Subcutaneous adipose tissue (tissue), 4 donors: ENCODE results near the gene FMNL3. TPM values are rescaled to one million over a fixed set of nuclear protein-coding genes. Genes with fewer than 3 reads are reported as not detected.

ENCODE experiments used
- small RNA-seq: library from RNA; depleted of rRNA; stranded (forward); fragments of <200 nt; gene quantifications from one replicate; pipeline ENCODE3, GENCODE V24; 2016
- total RNA-seq, 4 donors: library from RNA; depleted of rRNA; stranded (reverse); fragments of >200 nt; gene quantifications; one replicate each; pipeline ENCODE4 v1.1.0, GENCODE V29; 2016
- TF ChIP-seq, protein P1 (sequence below): fragments of 450-650 bp; IDR thresholded peaks from one replicate; pipeline ENCODE4 v1.5.1; 2016; ENCODE audit warnings: low read depth, mild to moderate bottlenecking, control low read depth, antibody characterized with exemption, moderate library complexity

The FMNL3 gene
- total RNA-seq, 4 donors from 2014 or later, result 8.2 to 19.6 (median 14.0) TPM

- TF ChIP-seq, protein P1, sequence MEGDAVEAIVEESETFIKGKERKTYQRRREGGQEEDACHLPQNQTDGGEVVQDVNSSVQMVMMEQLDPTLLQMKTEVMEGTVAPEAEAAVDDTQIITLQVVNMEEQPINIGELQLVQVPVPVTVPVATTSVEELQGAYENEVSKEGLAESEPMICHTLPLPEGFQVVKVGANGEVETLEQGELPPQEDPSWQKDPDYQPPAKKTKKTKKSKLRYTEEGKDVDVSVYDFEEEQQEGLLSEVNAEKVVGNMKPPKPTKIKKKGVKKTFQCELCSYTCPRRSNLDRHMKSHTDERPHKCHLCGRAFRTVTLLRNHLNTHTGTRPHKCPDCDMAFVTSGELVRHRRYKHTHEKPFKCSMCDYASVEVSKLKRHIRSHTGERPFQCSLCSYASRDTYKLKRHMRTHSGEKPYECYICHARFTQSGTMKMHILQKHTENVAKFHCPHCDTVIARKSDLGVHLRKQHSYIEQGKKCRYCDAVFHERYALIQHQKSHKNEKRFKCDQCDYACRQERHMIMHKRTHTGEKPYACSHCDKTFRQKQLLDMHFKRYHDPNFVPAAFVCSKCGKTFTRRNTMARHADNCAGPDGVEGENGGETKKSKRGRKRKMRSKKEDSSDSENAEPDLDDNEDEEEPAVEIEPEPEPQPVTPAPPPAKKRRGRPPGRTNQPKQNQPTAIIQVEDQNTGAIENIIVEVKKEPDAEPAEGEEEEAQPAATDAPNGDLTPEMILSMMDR, result no peak
These were observed 118.3 kb downstream of the FMNL3 start for GRCh38 chr12:49588721-49589516.

DNA sequence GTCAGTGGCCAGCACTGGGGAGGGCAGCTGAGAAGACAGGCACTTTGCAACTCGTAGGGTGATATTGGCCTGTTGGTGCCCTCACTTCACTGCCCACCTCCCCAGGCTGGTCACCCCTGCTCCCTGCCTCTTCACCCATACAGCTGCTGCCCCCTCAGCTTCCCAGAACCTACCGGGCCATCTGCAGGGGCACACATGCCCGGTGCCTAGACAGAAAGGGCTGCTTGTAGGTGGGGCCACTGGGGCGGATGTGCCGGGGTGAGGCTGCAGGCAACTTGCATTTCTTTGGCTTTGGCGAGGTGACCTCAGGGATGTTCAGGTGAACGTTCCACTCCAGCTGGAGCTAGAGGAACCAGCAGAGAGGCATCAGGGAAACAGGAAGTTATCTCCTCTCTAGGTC is 118.9 kb downstream of the FMNL3 start:
- TF ChIP-seq, protein P1, result no peak

- TF ChIP-seq, protein P1, result no peak
These were observed 119.9 kb downstream of the FMNL3 start for GRCh38 chr12:49587174-49587908.

Small RNAs within 50 kb of the gene (small RNA-seq; reads per million reads assigned to genes)
- not detected for gene AC020612.2
- not detected for gene HIGD1AP9
- not detected for gene POLR2KP1
- not detected for gene RNU6-834P

Other genes starting within 250 kb of the FMNL3 start
- gene KCNH3, start 168.4 kb downstream of the FMNL3 start, total RNA-seq, result not detected
- gene MCRS1, start 139.3 kb downstream of the FMNL3 start, total RNA-seq, result 10 to 100 TPM; 28.7 to 36.1 (median 32.5) TPM
- gene FAM186B, start 101.8 kb downstream of the FMNL3 start, total RNA-seq, result under 1 TPM; 0.17 to 0.66 (median 0.53) TPM
- 10 to 100 TPM in 1 of 4 donors, 1 to 10 TPM in 3; 3.4 to 10.1 (median 6.7) TPM for gene PRPF40B, start 83.8 kb downstream of the FMNL3 start, total RNA-seq
- 100 to 1,000 TPM; 263 to 522 (median 375) TPM for gene TMBIM6, start 34.2 kb upstream of the FMNL3 start, total RNA-seq
- gene NCKAP5L, start 121.0 kb upstream of the FMNL3 start, total RNA-seq, result 10 to 100 TPM in 3 of 4 donors, 1 to 10 TPM in 1; 9.1 to 23.9 (median 13.0) TPM
- 1 to 10 TPM; 1.9 to 3.4 (median 2.7) TPM for gene BCDIN3D, start 135.7 kb upstream of the FMNL3 start, total RNA-seq
- 1 to 10 TPM in 1 of 4 donors, not detected in 3; 1.2 TPM for gene FAIM2, start 196.5 kb upstream of the FMNL3 start, total RNA-seq
- not detected for gene AQP2, start 243.3 kb upstream of the FMNL3 start, total RNA-seq